ENCODE measurements around the gene ABCA7.

ABCA7 gene

GRCh38 chr19:1035998-1036621, 3.8 kb upstream of the ABCA7 start:
- Histone ChIP-seq H3K4me3 (IDR thresholded peaks at IDR 0.05; ENCODE audit: insufficient read depth, low read depth, low read length) (no peak overlapping the region), H3K27me3 (ENCODE audit: insufficient read depth, low read depth) (no peaks in the 10 kb centered on the region), H3K4me1 (ENCODE audit: low read depth, poor library complexity, severe bottlenecking) (peaks cover 38% of the 10 kb centered on the region), H3K36me3 (ENCODE audit: insufficient read depth) (no peaks in the 10 kb centered on the region), H3K27ac (no peak overlapping the region), H3K79me2 (ENCODE audit: insufficient read depth, low read depth) (no peaks in the 10 kb centered on the region), H3K4me2 (no peak overlapping the region), H4K20me1 (ENCODE audit: insufficient read depth) (no peaks in the 10 kb centered on the region), H2AFZ (ENCODE audit: low read depth) (no peak overlapping the region), H3K9ac (no peak overlapping the region)
- no peak for TF ChIP-seq CTCF (conservative IDR thresholded peaks at IDR 0.05; ENCODE audit: low read depth, low read length)

- H3K4me1 ChIP-seq (ENCODE audit: low read depth, poor library complexity, severe bottlenecking): peaks cover 34% of the 10 kb centered on the region
- no peaks in the 10 kb centered on the region for H3K36me3 ChIP-seq (ENCODE audit: insufficient read depth)
- H2AFZ ChIP-seq (ENCODE audit: low read depth): no peak overlapping the region
- H3K9ac ChIP-seq: peak overlapping the region; percentile 23; the same call in 1 of the 2 replicates
- H3K27ac ChIP-seq: peak overlapping the region; percentile 76
- no peaks in the 10 kb centered on the region for H3K79me2 ChIP-seq (ENCODE audit: insufficient read depth, low read depth)
- peak overlapping the region; percentile 100 for H3K4me2 ChIP-seq
- TF ChIP-seq CTCF (conservative IDR thresholded peaks at IDR 0.05; ENCODE audit: low read depth, low read length): no peak
- no peaks in the 10 kb centered on the region for H3K27me3 ChIP-seq (ENCODE audit: insufficient read depth, low read depth)
- H3K4me3 ChIP-seq (IDR thresholded peaks at IDR 0.05; ENCODE audit: insufficient read depth, low read depth, low read length): no peak overlapping the region
- no peaks in the 10 kb centered on the region for H4K20me1 ChIP-seq (ENCODE audit: insufficient read depth)
Measured at GRCh38 chr19:1037621-1038064, 2.3 kb upstream of the ABCA7 start.

GRCh38 chr19:1038978-1039645, 795 bp upstream of the ABCA7 start:
- H3K27ac ChIP-seq: no peak overlapping the region; the same call in 1 of the 2 replicates
- peaks cover 34% of the 10 kb centered on the region for H3K4me1 ChIP-seq (ENCODE audit: low read depth, poor library complexity, severe bottlenecking)
- H3K4me3 ChIP-seq (IDR thresholded peaks at IDR 0.05; ENCODE audit: insufficient read depth, low read depth, low read length): no peak overlapping the region
- no peaks in the 10 kb centered on the region for H3K36me3 ChIP-seq (ENCODE audit: insufficient read depth)
- TF ChIP-seq CTCF (conservative IDR thresholded peaks at IDR 0.05; ENCODE audit: low read depth, low read length): no peak
- no peaks in the 10 kb centered on the region for H3K27me3 ChIP-seq (ENCODE audit: insufficient read depth, low read depth)
- H3K79me2 ChIP-seq (ENCODE audit: insufficient read depth, low read depth): no peaks in the 10 kb centered on the region
- H3K4me2 ChIP-seq: peak overlapping the region; percentile 100
- peak overlapping the region; percentile 45; the same call in 1 of the 2 replicates for H2AFZ ChIP-seq (ENCODE audit: low read depth)
- H3K9ac ChIP-seq: no peak overlapping the region
- H4K20me1 ChIP-seq (ENCODE audit: insufficient read depth): no peaks in the 10 kb centered on the region

- TF ChIP-seq CTCF (conservative IDR thresholded peaks at IDR 0.05; ENCODE audit: low read depth, low read length): no peak
- peaks cover 34% of the 10 kb centered on the region for H3K4me1 ChIP-seq (ENCODE audit: low read depth, poor library complexity, severe bottlenecking)
- no peaks in the 10 kb centered on the region for H3K36me3 ChIP-seq (ENCODE audit: insufficient read depth)
- H3K9ac ChIP-seq: no peak overlapping the region; the same call in 1 of the 2 replicates
- peak overlapping the region; percentile 29; the same call in 1 of the 2 replicates for H2AFZ ChIP-seq (ENCODE audit: low read depth)
- no peak overlapping the region for H3K27ac ChIP-seq
- H3K4me2 ChIP-seq: peak overlapping the region; percentile 100
- H4K20me1 ChIP-seq (ENCODE audit: insufficient read depth): no peaks in the 10 kb centered on the region
- H3K4me3 ChIP-seq (IDR thresholded peaks at IDR 0.05; ENCODE audit: insufficient read depth, low read depth, low read length): no peak overlapping the region
- H3K27me3 ChIP-seq (ENCODE audit: insufficient read depth, low read depth): no peaks in the 10 kb centered on the region
- H3K79me2 ChIP-seq (ENCODE audit: insufficient read depth, low read depth): no peaks in the 10 kb centered on the region
Measured at GRCh38 chr19:1040476-1041271, 767 bp downstream of the ABCA7 start.

All from KMS-11 (cell line).